Measurements from ENCODE around the gene MAP3K3.

MAP3K3 gene

DNA sequence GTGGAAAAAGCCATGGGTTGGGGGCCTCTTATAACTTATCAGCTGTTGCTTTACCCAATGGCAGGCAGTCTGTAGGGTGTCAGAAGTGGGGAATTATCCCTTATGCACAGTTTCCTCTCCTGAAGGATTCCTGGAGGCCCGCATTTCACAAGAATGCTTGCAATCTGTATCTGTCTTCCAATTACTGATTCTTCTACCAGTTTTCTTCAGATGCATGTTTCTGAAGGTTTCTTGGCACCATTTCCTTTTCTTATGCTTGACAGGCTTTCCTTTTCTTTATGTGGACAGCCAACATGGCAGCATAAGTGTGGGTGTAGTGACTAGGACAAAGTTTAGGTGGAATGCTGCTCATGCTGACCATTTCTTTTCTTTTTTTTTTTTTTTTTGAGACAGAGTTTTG lies 36.1 kb downstream of the MAP3K3 start:
- no peak overlapping the region for H3K4me3 ChIP-seq (ENCODE audit: low read depth in 1 of 2, low read length in 2 of 2)
- H3K4me1 ChIP-seq (ENCODE audit: insufficient read depth, low read length): no peaks in the 10 kb centered on the region
- no peak overlapping the region for H3K27ac ChIP-seq (ENCODE audit: low read length)
- no peaks in the 10 kb centered on the region for H4K20me1 ChIP-seq (ENCODE audit: insufficient read depth, low read length)
- ATAC-seq (ENCODE audit: insufficient read depth, low read depth) (no peak), DNase-seq (no peak)
- no peak overlapping the region for H3K4me2 ChIP-seq (ENCODE audit: insufficient read depth, low read length)
- H3K79me2 ChIP-seq (ENCODE audit: insufficient read depth, low read length): 0 out of 2 replicates have a peak, but pooled peaks cover 2% of the 10 kb centered on the region
- H3K9me3 ChIP-seq (ENCODE audit: insufficient read depth, low read length, severe bottlenecking): no peaks in the 10 kb centered on the region
- H3K36me3 ChIP-seq (ENCODE audit: insufficient read depth, low read length): peaks cover 76% of the 10 kb centered on the region
- TF ChIP-seq, protein P1, sequence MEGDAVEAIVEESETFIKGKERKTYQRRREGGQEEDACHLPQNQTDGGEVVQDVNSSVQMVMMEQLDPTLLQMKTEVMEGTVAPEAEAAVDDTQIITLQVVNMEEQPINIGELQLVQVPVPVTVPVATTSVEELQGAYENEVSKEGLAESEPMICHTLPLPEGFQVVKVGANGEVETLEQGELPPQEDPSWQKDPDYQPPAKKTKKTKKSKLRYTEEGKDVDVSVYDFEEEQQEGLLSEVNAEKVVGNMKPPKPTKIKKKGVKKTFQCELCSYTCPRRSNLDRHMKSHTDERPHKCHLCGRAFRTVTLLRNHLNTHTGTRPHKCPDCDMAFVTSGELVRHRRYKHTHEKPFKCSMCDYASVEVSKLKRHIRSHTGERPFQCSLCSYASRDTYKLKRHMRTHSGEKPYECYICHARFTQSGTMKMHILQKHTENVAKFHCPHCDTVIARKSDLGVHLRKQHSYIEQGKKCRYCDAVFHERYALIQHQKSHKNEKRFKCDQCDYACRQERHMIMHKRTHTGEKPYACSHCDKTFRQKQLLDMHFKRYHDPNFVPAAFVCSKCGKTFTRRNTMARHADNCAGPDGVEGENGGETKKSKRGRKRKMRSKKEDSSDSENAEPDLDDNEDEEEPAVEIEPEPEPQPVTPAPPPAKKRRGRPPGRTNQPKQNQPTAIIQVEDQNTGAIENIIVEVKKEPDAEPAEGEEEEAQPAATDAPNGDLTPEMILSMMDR (IDR thresholded peaks at IDR 0.05; ENCODE audit: borderline replicate concordance, extremely low read depth, low read length, poor library complexity, severe bottlenecking): no peak
- no peak for TF ChIP-seq EZH2 (IDR thresholded peaks at IDR 0.05; ENCODE audit: borderline replicate concordance, low read depth, low read length, severe bottlenecking)
- H3K27me3 ChIP-seq (ENCODE audit: insufficient read depth, low read length, poor library complexity): no peaks in the 10 kb centered on the region
- H2AFZ ChIP-seq (ENCODE audit: low read depth, low read length): no peak overlapping the region
- H3K9ac ChIP-seq (ENCODE audit: low read depth, low read length): no peak overlapping the region

DNA sequence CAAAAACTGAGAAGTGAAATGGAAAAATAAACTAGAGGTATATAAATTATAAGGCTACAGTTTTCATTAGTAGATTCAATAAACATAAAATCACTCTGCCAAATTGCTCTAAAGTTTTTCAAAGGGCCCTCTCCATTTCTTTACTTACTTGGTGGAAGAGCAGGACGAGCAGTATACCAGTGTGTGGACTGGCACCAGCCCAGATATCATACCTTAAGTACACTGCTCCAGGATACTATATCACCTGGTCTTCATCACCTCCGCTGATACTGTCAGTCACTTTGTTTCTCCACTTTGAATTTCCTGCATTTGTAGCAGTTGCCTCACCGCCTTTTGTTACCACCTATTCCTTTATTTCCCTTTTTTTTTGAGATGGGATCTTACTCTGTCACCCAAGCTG lies 37.6 kb downstream of the MAP3K3 start:
- Histone ChIP-seq H3K79me2 (ENCODE audit: insufficient read depth, low read length) (0 out of 2 replicates have a peak, but pooled peaks cover 2% of the 10 kb centered on the region), H4K20me1 (ENCODE audit: insufficient read depth, low read length) (no peaks in the 10 kb centered on the region), H3K4me1 (ENCODE audit: insufficient read depth, low read length) (no peaks in the 10 kb centered on the region), H3K27ac (ENCODE audit: low read length) (no peak overlapping the region), H3K4me3 (ENCODE audit: low read depth in 1 of 2, low read length in 2 of 2) (no peak overlapping the region), H3K9ac (ENCODE audit: low read depth, low read length) (no peak overlapping the region), H2AFZ (ENCODE audit: low read depth, low read length) (no peak overlapping the region), H3K4me2 (ENCODE audit: insufficient read depth, low read length) (no peak overlapping the region), H3K27me3 (ENCODE audit: insufficient read depth, low read length, poor library complexity) (no peaks in the 10 kb centered on the region), H3K36me3 (ENCODE audit: insufficient read depth, low read length) (peaks cover 73% of the 10 kb centered on the region), H3K9me3 (ENCODE audit: insufficient read depth, low read length, severe bottlenecking) (no peaks in the 10 kb centered on the region)
- DNase-seq (no peak), ATAC-seq (ENCODE audit: insufficient read depth, low read depth) (no peak)
- TF ChIP-seq, protein P1 (IDR thresholded peaks at IDR 0.05; ENCODE audit: borderline replicate concordance, extremely low read depth, low read length, poor library complexity, severe bottlenecking): no peak
- TF ChIP-seq EZH2 (IDR thresholded peaks at IDR 0.05; ENCODE audit: borderline replicate concordance, low read depth, low read length, severe bottlenecking): no peak

DNA sequence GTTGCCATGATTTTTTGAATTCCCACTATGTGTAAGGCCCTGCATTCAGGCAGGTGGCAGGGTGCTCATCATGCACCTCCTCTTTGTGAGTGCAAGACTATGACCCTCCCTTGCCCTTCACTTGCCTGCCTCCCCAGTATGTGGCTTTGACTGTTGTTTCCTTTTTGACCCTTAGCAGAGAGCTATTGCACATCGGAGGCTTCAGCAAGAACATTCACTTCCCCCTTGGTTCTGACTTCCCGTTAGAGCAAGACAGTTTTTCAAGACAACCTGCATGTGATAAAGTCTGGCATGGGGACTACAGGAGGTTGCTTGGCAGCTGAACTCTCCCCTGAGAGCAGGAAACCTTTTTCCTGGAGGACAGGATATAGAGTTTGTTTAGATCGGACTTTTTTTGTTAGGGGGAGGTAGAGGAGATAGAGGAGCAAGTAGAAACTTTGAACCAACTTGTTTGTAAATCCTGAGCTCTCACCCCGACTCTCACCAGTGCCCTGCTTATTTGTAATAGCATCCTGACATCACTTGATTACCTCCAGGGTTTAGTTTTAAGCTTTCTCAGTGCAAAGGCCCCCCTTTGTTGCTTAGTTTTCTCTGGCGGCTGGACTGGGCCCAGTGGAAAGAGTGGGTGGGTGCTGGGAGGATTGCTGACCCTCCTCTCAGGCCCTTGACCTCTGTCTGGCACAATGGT lies 43.5 kb downstream of the MAP3K3 start:
- Histone ChIP-seq H3K27me3 (ENCODE audit: insufficient read depth, low read length, poor library complexity) (no peaks in the 10 kb centered on the region), H3K27ac (ENCODE audit: low read length) (no peak overlapping the region), H3K79me2 (ENCODE audit: insufficient read depth, low read length) (no peaks in the 10 kb centered on the region; the same call in 1 of the 2 replicates), H3K4me2 (ENCODE audit: insufficient read depth, low read length) (no peak overlapping the region), H3K4me3 (ENCODE audit: low read depth in 1 of 2, low read length in 2 of 2) (no peak overlapping the region), H3K9me3 (ENCODE audit: insufficient read depth, low read length, severe bottlenecking) (no peaks in the 10 kb centered on the region), H3K4me1 (ENCODE audit: insufficient read depth, low read length) (no peaks in the 10 kb centered on the region), H2AFZ (ENCODE audit: low read depth, low read length) (no peak overlapping the region), H4K20me1 (ENCODE audit: insufficient read depth, low read length) (no peaks in the 10 kb centered on the region), H3K36me3 (ENCODE audit: insufficient read depth, low read length) (peaks cover 80% of the 10 kb centered on the region), H3K9ac (ENCODE audit: low read depth, low read length) (no peak overlapping the region)
- TF ChIP-seq, protein P1 (IDR thresholded peaks at IDR 0.05; ENCODE audit: borderline replicate concordance, extremely low read depth, low read length, poor library complexity, severe bottlenecking): no peak
- no peak for TF ChIP-seq EZH2 (IDR thresholded peaks at IDR 0.05; ENCODE audit: borderline replicate concordance, low read depth, low read length, severe bottlenecking)
- DNase-seq (no peak), ATAC-seq (ENCODE audit: insufficient read depth, low read depth) (no peak)

Data from DND-41 (cell line).